GM12878 (cell line): ENCODE results near the gene TBC1D24. TPM values are rescaled to one million over a fixed set of nuclear protein-coding genes. Genes with fewer than 3 reads are reported as not detected.
A peak's percentile ranks its signal among the peaks of the same experiment; 100 is the strongest.

Experiments used
- ATAC-seq: fragments of 200-7000 bp; cut with Tn5 transposase; 3 replicates; pipeline ENCODE4 v1.9.1; 2020; ENCODE audit warnings: mild to moderate bottlenecking, moderate library complexity
- BruUV-seq: library from RNA; stranded (reverse); fragments of 400-500 nt; replicated peaks from 2 replicates; lab custom pipeline; 2021; lab: Mats Ljungman, UMichigan
- CTCF ChIA-PET: fragments of 300-600 bp; sonication (Branson Sonifier 250); formaldehyde crosslinking; extraction: SDS; loops from one replicate; lab custom pipeline; 2021; ENCODE audit warnings: inconsistent platforms; lab: Yijun Ruan, JAX
- POLR2A ChIA-PET: fragments of 350-600 bp; formaldehyde crosslinking; extraction: SDS; loops from one replicate; lab custom pipeline; 2021; ENCODE audit warnings: inconsistent platforms; lab: Charles Lee
- RAD21 ChIA-PET: fragments of 300-600 bp; sonication (Branson Sonifier 250); formaldehyde crosslinking; loops from one replicate; lab custom pipeline; 2023; ENCODE audit warnings: antibody characterized with exemption; ENCODE audit not compliant: unreplicated experiment; lab: Charles Lee
- SMC1A ChIA-PET: fragments of 300-600 bp; sonication (Branson Sonifier 250); formaldehyde crosslinking; loops from one replicate; lab custom pipeline; 2023; ENCODE audit not compliant: unreplicated experiment, uncharacterized antibody; lab: Charles Lee
- DNase-seq: peaks from one replicate; pipeline ENCODE4 v3.0.0-alpha.2; 2011; ENCODE audit warnings: low read depth, low spot score
- FAIRE-seq: peaks from 3 replicates; lab custom pipeline; 2011; peaks lifted over from hg19 to GRCh38; lab: Jason Lieb, UNC
- H2AFZ ChIP-seq: 2 replicates; pipeline ENCODE4 v1.6.0; 2011; ENCODE audit warnings: low read depth, low read length, control low read depth; ENCODE audit not compliant: control insufficient read depth
- H3K27ac ChIP-seq: 2 replicates; pipeline ENCODE4 v1.5.1; 2011; ENCODE audit warnings: control low read depth; ENCODE audit not compliant: control insufficient read depth, insufficient read depth
- H3K27me3 ChIP-seq, 2 experiments: replicated peaks in 1 of 2; 2 replicates each; pipeline versions ENCODE4 v1.6.0 to v1.6.1; 2011; ENCODE audit warnings: low read length in 1 of 2; ENCODE audit not compliant: control insufficient read depth in 2 of 2, insufficient read depth in 2 of 2
- H3K36me3 ChIP-seq, 2 experiments: 2 replicates each; pipeline ENCODE4 v1.5.1; 2011; ENCODE audit warnings: low read length in 1 of 2; ENCODE audit not compliant: control insufficient read depth in 2 of 2, insufficient read depth in 2 of 2
- H3K4me1 ChIP-seq: 2 replicates; pipeline ENCODE4 v1.6.1; 2011; ENCODE audit warnings: mild to moderate bottlenecking, low read length, moderate library complexity, mixed read lengths; ENCODE audit not compliant: control insufficient read depth, insufficient read depth
- H3K4me2 ChIP-seq: 2 replicates; pipeline ENCODE4 v1.6.0; 2011; ENCODE audit warnings: control low read depth; ENCODE audit not compliant: control insufficient read depth, insufficient read depth
- H3K4me3 ChIP-seq: fragments of 200-600 bp; sonication (generic); 2 replicates; pipeline ENCODE4 v1.5.1; 2016
- H3K79me2 ChIP-seq: 2 replicates; pipeline ENCODE4 v1.6.0; 2011; ENCODE audit warnings: low read length; ENCODE audit not compliant: control insufficient read depth, insufficient read depth
- H3K9ac ChIP-seq: 2 replicates; pipeline ENCODE4 v1.8.0; 2011; ENCODE audit warnings: low read length, control low read depth, mixed read lengths; ENCODE audit not compliant: control insufficient read depth, insufficient read depth
- H3K9me3 ChIP-seq: replicated peaks from 3 replicates; pipeline ENCODE4 v1.5.1; 2011; ENCODE audit warnings: mild to moderate bottlenecking, low read length; ENCODE audit not compliant: control insufficient read depth, insufficient read depth
- H4K20me1 ChIP-seq: 2 replicates; pipeline ENCODE4 v1.6.0; 2011; ENCODE audit not compliant: control insufficient read depth, insufficient read depth
- BCL11A ChIP-seq: IDR thresholded peaks from 2 replicates; pipeline ENCODE4 v1.6.1; 2011; ENCODE audit warnings: low read depth, low read length
- BMI1 ChIP-seq: fragments of 450-650 bp; IDR thresholded peaks from 2 replicates; pipeline ENCODE4 v1.6.1; 2016; ENCODE audit warnings: mild to moderate bottlenecking, moderate library complexity, borderline replicate concordance
- HDGF ChIP-seq: fragments of 450-650 bp; IDR thresholded peaks from 2 replicates; pipeline ENCODE4 v1.6.1; 2016; ENCODE audit warnings: antibody characterized with exemption
- MEF2B ChIP-seq: fragments of 450-650 bp; IDR thresholded peaks from 2 replicates; pipeline ENCODE4 v1.6.1; 2018; ENCODE audit warnings: mild to moderate bottlenecking, moderate library complexity; ENCODE audit not compliant: partially characterized antibody, poor library complexity, severe bottlenecking
- NFYA ChIP-seq: IDR thresholded peaks from 2 replicates; pipeline ENCODE4 v1.6.1; 2011; ENCODE audit warnings: low read depth, mild to moderate bottlenecking, low read length, improper control_type of control experiment, borderline replicate concordance
- POLR2A ChIP-seq: IDR thresholded peaks from 2 replicates; pipeline ENCODE4 v1.6.1; 2011; ENCODE audit warnings: low read depth, mild to moderate bottlenecking, low read length
- PRDM15 ChIP-seq: fragments of 450-650 bp; formaldehyde crosslinking; IDR thresholded peaks from 2 replicates; pipeline ENCODE4 v1.4.0; 2020; ENCODE audit warnings: mild to moderate bottlenecking, moderate library complexity
- SKIL ChIP-seq: fragments of 450-650 bp; IDR thresholded peaks from 2 replicates; pipeline ENCODE4 v1.6.1; 2017; ENCODE audit warnings: mild to moderate bottlenecking, low read depth, inconsistent platforms; ENCODE audit not compliant: poor library complexity, severe bottlenecking
- USF2 ChIP-seq: IDR thresholded peaks from 2 replicates; pipeline ENCODE4 v1.6.1; 2011; ENCODE audit warnings: low read depth, low read length, improper control_type of control experiment, borderline replicate concordance
- WGBS: methylation state at CpG from one replicate; pipeline ENCODE4 v1.1.6; 2016; ENCODE audit warnings: low lambda C conversion rate; ENCODE audit not compliant: insufficient replicate concordance, insufficient coverage; ENCODE audit errors: missing lambda C conversion rate; 5-methylcytosine and 5-hydroxymethylcytosine counted together
- in situ Hi-C: fragments of 300-500 bp; cut with MboI; formaldehyde crosslinking; loops from 9 replicates; pipeline ENCODE4 v1.14.3; 2018; ENCODE audit warnings: mixed read lengths
- intact Hi-C: fragments of 100-400 bp; cut with micrococcal nuclease; formaldehyde crosslinking; loops from one replicate; pipeline ENCODE4 v1.14.2; 2022; ENCODE audit not compliant: unreplicated experiment
- polyA plus RNA-seq, 11 experiments: library from polyadenylated mRNA; depleted of rRNA in 4 of 11; unstranded in 6 of 11; stranded (reverse) in 5 of 11; fragments of >200 nt; fragmentation: Nextera tagmentation in 4 of 11; fragmentation: Illumina TruSeq in 1 of 11; extraction: Ambion mirVana in 4 of 11; extraction: Trizol in 1 of 11; gene quantifications; 1 replicate in 1 of 11; 2 replicates in 10 of 11; pipeline versions ENCODE4 v1.2.1 to v1.2.3, GENCODE V29; 2011 to 2016; ENCODE audit warnings: inconsistent platforms in 2 of 11, missing spikeins in 2 of 11, low read depth in 1 of 11
- total RNA-seq, 4 experiments: library from RNA; depleted of rRNA in 3 of 4; stranded (reverse); fragments of >200 nt in 3 of 4; fragmentation: Illumina TruSeq in 1 of 4; extraction: Trizol in 1 of 4; gene quantifications; 2 replicates each; pipeline versions ENCODE4 v1.2.1 to v1.2.3, GENCODE V29; 2013 to 2021
- TF ChIP-seq, protein P1 (sequence below): fragments of 450-650 bp; IDR thresholded peaks from 2 replicates; pipeline ENCODE4 v1.6.1; 2018; ENCODE audit warnings: mild to moderate bottlenecking, low read depth, moderate library complexity; ENCODE audit not compliant: partially characterized antibody

The TBC1D24 gene
- total and polyA plus RNA-seq, 10 of the 15 experiments (the other 5 are each of a cell fraction or from before 2014, with no cell fraction given), result 1.1 to 9.6 (median 4.5) TPM

GRCh38 chr16:2486645-2487516 lies 12.0 kb downstream of the TBC1D24 start (continued):
- TF ChIP-seq BMI1, result no peak
- TF ChIP-seq POLR2A, result peak; percentile 24; the same call in 1 of the 2 replicates
- no peak for TF ChIP-seq NFYA
- TF ChIP-seq USF2, result peak; percentile 66

DNA sequence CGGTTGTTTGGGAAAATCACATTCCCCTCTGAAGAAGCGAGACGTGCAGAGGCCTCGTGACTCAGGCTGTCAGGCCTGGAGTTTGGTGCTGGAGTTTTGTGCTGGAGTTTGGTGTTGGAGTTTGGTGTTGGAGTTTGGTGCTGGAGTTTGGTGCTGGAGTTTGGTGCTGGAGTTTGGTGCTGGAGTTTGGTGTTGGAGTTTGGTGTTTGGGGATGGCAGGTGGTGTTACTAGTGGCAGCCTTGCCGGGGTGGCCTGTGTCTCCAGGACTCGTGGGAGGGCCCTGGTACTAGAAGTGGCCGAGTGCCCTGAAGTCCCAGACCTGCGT lies 12.6 kb downstream of the TBC1D24 start:
- no TSS peak for BruUV-seq
- H3K27ac ChIP-seq, result no peak overlapping the region
- ChIA-PET POLR2A (interaction anchor here (0.7 to 3.4 kb wide), 4 partner anchors 9 to 58 kb away, joined by 3 to 10 read pairs (median 5); partner anchors contain the start of gene CCNF), RAD21 (interaction anchor here (1.0 to 3.8 kb wide), 5 partner anchors 18 to 293 kb away, joined by 3 to 21 read pairs (median 4); partner anchors contain the start of genes CCNF, NTN3 and TEDC2), SMC1A (interaction anchor here (0.5 to 2.1 kb wide), 6 partner anchors 9 to 190 kb away, joined by 3 to 8 read pairs (median 3); no protein-coding TSS in a partner anchor), CTCF (interaction anchor here (0.8 to 4.1 kb wide), 8 partner anchors 10 to 292 kb away, joined by 3 to 39 read pairs (median 6); partner anchors contain the start of genes CCNF and TBC1D24)
- intact Hi-C loops (loop anchor here (5.0 kb wide), 1 partner anchor 145 kb away; the partner anchor contains the start of gene ABCA3), in situ Hi-C loops (no loop called here)
- no peaks in the 10 kb centered on the region; a peak in 1 of 4 replicates for H3K36me3 ChIP-seq
- WGBS, result 67% methylated on average over 8 of the region's 8 CpGs
- H2AFZ ChIP-seq, result peak overlapping the region; percentile 64
- peak overlapping the region; percentile 50 for H3K4me2 ChIP-seq
- H3K4me1 ChIP-seq, result peaks cover 16% of the 10 kb centered on the region
- H3K9me3 ChIP-seq, result no peaks in the 10 kb centered on the region
- H4K20me1 ChIP-seq, result no peaks in the 10 kb centered on the region
- no peak for ATAC-seq
- DNase-seq, result no peak
- H3K79me2 ChIP-seq, result no peaks in the 10 kb centered on the region
- peak; percentile 7 for FAIRE-seq
- H3K27me3 ChIP-seq, result no peaks in the 10 kb centered on the region
- no peak overlapping the region for H3K4me3 ChIP-seq
- no peak overlapping the region for H3K9ac ChIP-seq
- TF ChIP-seq HDGF, result no peak
- no peak for TF ChIP-seq PRDM15 (CRISPR knock-in tag)
- TF ChIP-seq MEF2B, result no peak
- no peak for TF ChIP-seq BCL11A
- TF ChIP-seq SKIL, result no peak
- TF ChIP-seq, protein P1, sequence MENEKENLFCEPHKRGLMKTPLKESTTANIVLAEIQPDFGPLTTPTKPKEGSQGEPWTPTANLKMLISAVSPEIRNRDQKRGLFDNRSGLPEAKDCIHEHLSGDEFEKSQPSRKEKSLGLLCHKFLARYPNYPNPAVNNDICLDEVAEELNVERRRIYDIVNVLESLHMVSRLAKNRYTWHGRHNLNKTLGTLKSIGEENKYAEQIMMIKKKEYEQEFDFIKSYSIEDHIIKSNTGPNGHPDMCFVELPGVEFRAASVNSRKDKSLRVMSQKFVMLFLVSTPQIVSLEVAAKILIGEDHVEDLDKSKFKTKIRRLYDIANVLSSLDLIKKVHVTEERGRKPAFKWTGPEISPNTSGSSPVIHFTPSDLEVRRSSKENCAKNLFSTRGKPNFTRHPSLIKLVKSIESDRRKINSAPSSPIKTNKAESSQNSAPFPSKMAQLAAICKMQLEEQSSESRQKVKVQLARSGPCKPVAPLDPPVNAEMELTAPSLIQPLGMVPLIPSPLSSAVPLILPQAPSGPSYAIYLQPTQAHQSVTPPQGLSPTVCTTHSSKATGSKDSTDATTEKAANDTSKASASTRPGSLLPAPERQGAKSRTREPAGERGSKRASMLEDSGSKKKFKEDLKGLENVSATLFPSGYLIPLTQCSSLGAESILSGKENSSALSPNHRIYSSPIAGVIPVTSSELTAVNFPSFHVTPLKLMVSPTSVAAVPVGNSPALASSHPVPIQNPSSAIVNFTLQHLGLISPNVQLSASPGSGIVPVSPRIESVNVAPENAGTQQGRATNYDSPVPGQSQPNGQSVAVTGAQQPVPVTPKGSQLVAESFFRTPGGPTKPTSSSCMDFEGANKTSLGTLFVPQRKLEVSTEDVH, result no peak
